ENCODE results near the gene COMT. TPM values are rescaled to one million over a fixed set of nuclear protein-coding genes. Genes with fewer than 3 reads are reported as not detected.

Gene COMT
- total RNA-seq, 1 donor from 2014 or later: 150 TPM

- Histone ChIP-seq H3K4me1 (no peaks in the 10 kb centered on the region), H3K9me3 (no peaks in the 10 kb centered on the region), H3K27me3 (no peaks in the 10 kb centered on the region), H3K4me3 (no peak overlapping the region), H3K27ac (no peak overlapping the region), H3K36me3 (peaks cover 66 to 73% of the 10 kb centered on the region in 2 donors)
- no peak for DNase-seq (ENCODE audit: low spot score in 2 of 2)
- TF ChIP-seq CTCF (IDR thresholded peaks at IDR 0.05): no peak
- intact Hi-C loops (cut with DNase I): no loop called here
These were observed 25.6 kb upstream of the COMT start for GRCh38 chr22:19916006-19916405.

- Histone ChIP-seq H3K36me3 (peaks cover 62 to 64% of the 10 kb centered on the region in 2 donors), H3K4me3 (no peak overlapping the region), H3K4me1 (no peaks in the 10 kb centered on the region), H3K27ac (no peak overlapping the region), H3K27me3 (no peaks in the 10 kb centered on the region), H3K9me3 (no peaks in the 10 kb centered on the region)
- intact Hi-C loops (cut with DNase I): no loop called here
- no peak for DNase-seq (ENCODE audit: low spot score in 2 of 2)
- no peak for TF ChIP-seq CTCF (IDR thresholded peaks at IDR 0.05)
These were observed 24.6 kb upstream of the COMT start for GRCh38 chr22:19916941-19917340.

GRCh38 chr22:19917389-19918138 is 24.0 kb upstream of the COMT start:
- no peak for DNase-seq (ENCODE audit: low spot score in 2 of 2)
- TF ChIP-seq CTCF (IDR thresholded peaks at IDR 0.05): no peak
- intact Hi-C loops (cut with DNase I): no loop called here
- Histone ChIP-seq H3K9me3 (no peaks in the 10 kb centered on the region), H3K27me3 (no peaks in the 10 kb centered on the region), H3K27ac (no peak overlapping the region), H3K4me1 (no peaks in the 10 kb centered on the region), H3K36me3 (peaks cover 56 to 58% of the 10 kb centered on the region in 2 donors), H3K4me3 (no peak overlapping the region)

GRCh38 chr22:19918332-19919106 is 23.1 kb upstream of the COMT start:
- H3K36me3 ChIP-seq: peaks cover 48% of the 10 kb centered on the region in 2 donors
- H3K4me1 ChIP-seq: no peaks in the 10 kb centered on the region
- H3K4me3 ChIP-seq: no peak overlapping the region
- H3K27ac ChIP-seq: no peak overlapping the region
- intact Hi-C loops (cut with DNase I): no loop called here
- DNase-seq (ENCODE audit: low spot score in 2 of 2): no peak
- H3K27me3 ChIP-seq: no peaks in the 10 kb centered on the region
- H3K9me3 ChIP-seq: no peaks in the 10 kb centered on the region
- no peak for TF ChIP-seq CTCF (IDR thresholded peaks at IDR 0.05)

GRCh38 chr22:19919701-19920363 is 21.7 kb upstream of the COMT start:
- H3K4me3 ChIP-seq: no peak overlapping the region
- no peaks in the 10 kb centered on the region for H3K9me3 ChIP-seq
- H3K36me3 ChIP-seq: peaks cover 35% of the 10 kb centered on the region in 2 donors
- intact Hi-C loops (cut with DNase I): no loop called here
- no peaks in the 10 kb centered on the region for H3K4me1 ChIP-seq
- no peaks in the 10 kb centered on the region for H3K27me3 ChIP-seq
- TF ChIP-seq CTCF (IDR thresholded peaks at IDR 0.05): no peak
- no peak for DNase-seq (ENCODE audit: low spot score in 2 of 2)
- H3K27ac ChIP-seq: peak overlapping the region in 1 of 2 donors; percentile 37
